Mesenchymal stem cell (in vitro differentiated cells and primary cell): ENCODE measurements around the gene SMNDC1.

Source experiments
- DNase-seq: peaks from one replicate; pipeline ENCODE4 v3.0.0-alpha.2; 2013
- H2AFZ ChIP-seq: one replicate; pipeline ENCODE4 v1.6.1; 2013; ENCODE audit warnings: low read depth, mild to moderate bottlenecking, control low read depth, inconsistent platforms, low read length, moderate library complexity
- H2AK5ac ChIP-seq: 2 replicates; pipeline ENCODE4 v1.6.1; 2013; ENCODE audit warnings: low read length, moderate library complexity, mild to moderate bottlenecking, inconsistent platforms; ENCODE audit not compliant: severe bottlenecking
- H2BK120ac ChIP-seq: one replicate; pipeline ENCODE4 v1.6.1; 2013; ENCODE audit warnings: low read depth, mild to moderate bottlenecking, inconsistent platforms, low read length, moderate library complexity
- H2BK12ac ChIP-seq, 2 experiments: one replicate each; pipeline ENCODE4 v1.6.1; 2013; ENCODE audit warnings: inconsistent platforms in 2 of 2, low read length in 2 of 2, mild to moderate bottlenecking in 2 of 2, moderate library complexity in 2 of 2, control low read depth in 1 of 2
- H2BK15ac ChIP-seq: one replicate; pipeline ENCODE4 v1.6.1; 2013; ENCODE audit warnings: mild to moderate bottlenecking, low read depth, inconsistent platforms; ENCODE audit not compliant: poor library complexity, severe bottlenecking
- H2BK5ac ChIP-seq: 2 replicates; pipeline ENCODE4 v1.6.1; 2013; ENCODE audit warnings: low read depth, mild to moderate bottlenecking, low read length, control low read depth, inconsistent platforms; ENCODE audit not compliant: poor library complexity, severe bottlenecking
- H3K14ac ChIP-seq, 2 experiments: one replicate each; pipeline ENCODE4 v1.6.1; 2013; ENCODE audit warnings: inconsistent platforms in 2 of 2, low read length in 2 of 2, control low read depth in 1 of 2, mild to moderate bottlenecking in 1 of 2, moderate library complexity in 1 of 2
- H3K18ac ChIP-seq, 2 experiments: one replicate each; pipeline ENCODE4 v1.6.1; 2013; ENCODE audit warnings: inconsistent platforms in 2 of 2, low read length in 2 of 2, control low read depth in 1 of 2, low read depth in 1 of 2, mild to moderate bottlenecking in 1 of 2
- H3K23ac ChIP-seq, 2 experiments: one replicate each; pipeline ENCODE4 v1.6.1; 2013; ENCODE audit warnings: inconsistent platforms in 2 of 2, low read length in 2 of 2, mild to moderate bottlenecking in 2 of 2, moderate library complexity in 2 of 2, control low read depth in 1 of 2
- H3K27ac ChIP-seq: 2 replicates; pipeline ENCODE4 v1.5.1; 2013; ENCODE audit warnings: mild to moderate bottlenecking, moderate library complexity, low read length, control low read depth, inconsistent platforms; ENCODE audit not compliant: poor library complexity, severe bottlenecking
- H3K27me3 ChIP-seq, 2 experiments: 2 replicates each; pipeline versions ENCODE4 v1.6.1 to v1.7.0; 2013; ENCODE audit warnings: low read length in 2 of 2, mild to moderate bottlenecking in 2 of 2, moderate library complexity in 2 of 2, control low read depth in 1 of 2, inconsistent platforms in 1 of 2; ENCODE audit not compliant: control insufficient read depth in 1 of 2, insufficient read depth in 1 of 2
- H3K36me3 ChIP-seq, 2 experiments: 2 replicates each; pipeline versions ENCODE4 v1.6.1 to v1.7.0; 2013; ENCODE audit warnings: low read length in 2 of 2, control low read depth in 1 of 2, inconsistent platforms in 1 of 2, low read depth in 1 of 2, mild to moderate bottlenecking in 1 of 2; ENCODE audit not compliant: insufficient read depth in 2 of 2, control insufficient read depth in 1 of 2
- H3K4ac ChIP-seq, 2 experiments: one replicate each; pipeline ENCODE4 v1.6.1; 2013; ENCODE audit warnings: inconsistent platforms in 2 of 2, low read length in 2 of 2, mild to moderate bottlenecking in 2 of 2, moderate library complexity in 2 of 2, control low read depth in 1 of 2, low read depth in 1 of 2
- H3K4me1 ChIP-seq: 2 replicates; pipeline ENCODE4 v1.6.1; 2013; ENCODE audit warnings: low read depth, low read length, control low read depth; ENCODE audit not compliant: control insufficient read depth, insufficient read depth
- H3K4me2 ChIP-seq: 2 replicates; pipeline ENCODE4 v1.6.1; 2013; ENCODE audit warnings: low read length, mild to moderate bottlenecking, inconsistent platforms; ENCODE audit not compliant: poor library complexity, severe bottlenecking
- H3K4me3 ChIP-seq, 2 experiments: 2 replicates each; pipeline versions ENCODE4 v1.5.1 to v1.7.0; 2013; ENCODE audit warnings: low read length in 2 of 2, mild to moderate bottlenecking in 2 of 2, control low read depth in 1 of 2, low read depth in 1 of 2; ENCODE audit not compliant: insufficient read depth in 1 of 2
- H3K79me1 ChIP-seq: replicated peaks from 2 replicates; pipeline ENCODE4 v1.6.1; 2013; ENCODE audit warnings: mild to moderate bottlenecking, control low read depth, low read length, inconsistent platforms; ENCODE audit not compliant: poor library complexity, severe bottlenecking
- H3K9ac ChIP-seq: 2 replicates; pipeline ENCODE4 v1.7.0; 2013; ENCODE audit warnings: mild to moderate bottlenecking, low read length, moderate library complexity
- H3K9me3 ChIP-seq: 2 replicates; pipeline ENCODE4 v1.7.0; 2013; ENCODE audit warnings: mild to moderate bottlenecking, low read length; ENCODE audit not compliant: control insufficient read depth
- H4K8ac ChIP-seq: one replicate; pipeline ENCODE4 v1.6.1; 2013; ENCODE audit warnings: inconsistent platforms, mild to moderate bottlenecking, low read length, moderate library complexity
- H4K91ac ChIP-seq: one replicate; pipeline ENCODE4 v1.6.1; 2013; ENCODE audit warnings: mild to moderate bottlenecking, low read length, inconsistent platforms
- WGBS: methylation state at CpG from one replicate; pipeline ENCODE4 v1.1.7; 2013; ENCODE audit warnings: mixed read lengths; 5-methylcytosine and 5-hydroxymethylcytosine counted together

Gene SMNDC1

GRCh38 chr10:110340816-110341215 lies 36.1 kb upstream of the SMNDC1 start:
- no peak overlapping the region for H3K23ac ChIP-seq
- H4K8ac ChIP-seq: no peak overlapping the region
- no peak overlapping the region for H3K4me2 ChIP-seq
- no peak overlapping the region for H3K4ac ChIP-seq
- no peak overlapping the region for H3K9ac ChIP-seq
- H3K36me3 ChIP-seq: no peaks in the 10 kb centered on the region
- no peak overlapping the region for H4K91ac ChIP-seq
- H2BK120ac ChIP-seq: no peak overlapping the region
- H3K18ac ChIP-seq: no peak overlapping the region
- H2BK5ac ChIP-seq: no peak overlapping the region
- H2AK5ac ChIP-seq: no peak overlapping the region
- no peaks in the 10 kb centered on the region for H3K27me3 ChIP-seq
- no peaks in the 10 kb centered on the region for H3K79me1 ChIP-seq
- DNase-seq: no peak
- no peak overlapping the region for H3K4me3 ChIP-seq
- no peak overlapping the region for H2BK12ac ChIP-seq
- H2AFZ ChIP-seq: no peak overlapping the region
- H3K9me3 ChIP-seq: no peaks in the 10 kb centered on the region
- no peak overlapping the region for H3K14ac ChIP-seq
- H3K27ac ChIP-seq: no peak overlapping the region
- H3K4me1 ChIP-seq: peaks cover 6% of the 10 kb centered on the region
- WGBS: 94% methylated on average over 6 of the region's 6 CpGs
- H2BK15ac ChIP-seq: no peak overlapping the region

- H2BK5ac ChIP-seq: no peak overlapping the region
- H2BK120ac ChIP-seq: no peak overlapping the region
- WGBS: 95% methylated on average over 4 of the region's 4 CpGs
- no peak overlapping the region for H3K14ac ChIP-seq
- no peaks in the 10 kb centered on the region for H3K27me3 ChIP-seq
- H3K9ac ChIP-seq: no peak overlapping the region
- H3K27ac ChIP-seq: no peak overlapping the region
- no peak overlapping the region for H3K23ac ChIP-seq
- no peak overlapping the region for H2BK15ac ChIP-seq
- H3K9me3 ChIP-seq: no peaks in the 10 kb centered on the region
- no peak overlapping the region for H2BK12ac ChIP-seq
- H4K91ac ChIP-seq: no peak overlapping the region
- H3K4me3 ChIP-seq: no peak overlapping the region
- H3K4ac ChIP-seq: no peak overlapping the region
- no peak overlapping the region for H2AK5ac ChIP-seq
- no peaks in the 10 kb centered on the region for H3K36me3 ChIP-seq
- H3K79me1 ChIP-seq: no peaks in the 10 kb centered on the region
- DNase-seq: no peak
- H4K8ac ChIP-seq: no peak overlapping the region
- peaks cover 9% of the 10 kb centered on the region for H3K4me1 ChIP-seq
- no peak overlapping the region for H3K18ac ChIP-seq
- H2AFZ ChIP-seq: no peak overlapping the region
- H3K4me2 ChIP-seq: no peak overlapping the region
Measured at GRCh38 chr10:110340122-110340521, 35.4 kb upstream of the SMNDC1 start.

- Histone ChIP-seq H2AK5ac (no peak overlapping the region), H3K4me1 (peaks cover 9% of the 10 kb centered on the region), H3K36me3 (no peaks in the 10 kb centered on the region), H3K27ac (no peak overlapping the region), H3K79me1 (no peaks in the 10 kb centered on the region), H2BK5ac (no peak overlapping the region), H3K9me3 (no peaks in the 10 kb centered on the region), H3K23ac (no peak overlapping the region), H3K14ac (no peak overlapping the region), H2AFZ (no peak overlapping the region), H3K4ac (no peak overlapping the region), H3K18ac (no peak overlapping the region), H3K27me3 (no peaks in the 10 kb centered on the region), H4K91ac (no peak overlapping the region), H3K9ac (no peak overlapping the region), H2BK15ac (no peak overlapping the region), H2BK12ac (no peak overlapping the region), H4K8ac (no peak overlapping the region), H2BK120ac (no peak overlapping the region), H3K4me3 (no peak overlapping the region), H3K4me2 (no peak overlapping the region)
- DNase-seq: no peak
- 94% methylated on average over 3 of the region's 3 CpGs for WGBS
Measured at GRCh38 chr10:110337906-110338305, 33.2 kb upstream of the SMNDC1 start.

GRCh38 chr10:110337401-110337800 lies 32.7 kb upstream of the SMNDC1 start:
- Histone ChIP-seq H3K4me1 (peaks cover 9% of the 10 kb centered on the region), H3K14ac (no peak overlapping the region), H2BK15ac (no peak overlapping the region), H3K18ac (no peak overlapping the region), H3K27me3 (no peaks in the 10 kb centered on the region), H3K27ac (no peak overlapping the region), H2AK5ac (peak overlapping the region; percentile 2), H3K79me1 (no peaks in the 10 kb centered on the region), H3K4me3 (no peak overlapping the region), H3K9me3 (no peaks in the 10 kb centered on the region), H2AFZ (no peak overlapping the region), H3K36me3 (no peaks in the 10 kb centered on the region), H2BK120ac (no peak overlapping the region), H4K91ac (no peak overlapping the region), H4K8ac (no peak overlapping the region), H3K4ac (no peak overlapping the region), H3K23ac (no peak overlapping the region), H3K4me2 (no peak overlapping the region), H2BK5ac (no peak overlapping the region), H3K9ac (no peak overlapping the region), H2BK12ac (no peak overlapping the region)
- 93% methylated on average over 4 of the region's 4 CpGs for WGBS
- no peak for DNase-seq
